ENCODE measurements around the gene IGFBP3.
"Not testable (repeated sequence)": the region's sequence is repeated elsewhere in the genome, so short reads cannot be mapped to it uniquely, and the experiment has no call there.

The IGFBP3 gene

GRCh38 chr7:45920502-45921380, at the start of gene IGFBP3:
IGFBP3 (minus strand) TSS chr7:45921272; CDS start chr7:45921140, 132 bp downstream.
- no peak for DNase-seq (ENCODE audit: low read depth)

- no peak for DNase-seq (ENCODE audit: low read depth)
Observed at GRCh38 chr7:45970454-45970853, 49.4 kb upstream of the IGFBP3 start.

- no peak for DNase-seq (ENCODE audit: low read depth)
Observed at GRCh38 chr7:45969940-45970339, 48.9 kb upstream of the IGFBP3 start.

GRCh38 chr7:45968856-45969541, 47.9 kb upstream of the IGFBP3 start:
- no peak for DNase-seq (ENCODE audit: low read depth)

GRCh38 chr7:45968312-45968711, 47.2 kb upstream of the IGFBP3 start:
- DNase-seq (ENCODE audit: low read depth) = no peak

- DNase-seq (ENCODE audit: low read depth) = no peak
Observed at GRCh38 chr7:45967591-45968157, 46.6 kb upstream of the IGFBP3 start.

GRCh38 chr7:45962861-45963260, 41.8 kb upstream of the IGFBP3 start:
- DNase-seq (ENCODE audit: low read depth) = no peak

GRCh38 chr7:45957721-45958120, 36.6 kb upstream of the IGFBP3 start:
- DNase-seq (ENCODE audit: low read depth) = no peak

GRCh38 chr7:45955286-45955685, 34.2 kb upstream of the IGFBP3 start:
- DNase-seq (ENCODE audit: low read depth) = no peak

- not testable (repeated sequence) for DNase-seq (ENCODE audit: low read depth)
Observed at GRCh38 chr7:45953055-45953454, 32.0 kb upstream of the IGFBP3 start.

- no peak for DNase-seq (ENCODE audit: low read depth)
Observed at GRCh38 chr7:45944058-45944457, 23.0 kb upstream of the IGFBP3 start.

- DNase-seq (ENCODE audit: low read depth) = no peak
Observed at GRCh38 chr7:45940939-45941338, 19.9 kb upstream of the IGFBP3 start.

GRCh38 chr7:45940237-45940781, 19.2 kb upstream of the IGFBP3 start:
- not testable (repeated sequence) for DNase-seq (ENCODE audit: low read depth)

- DNase-seq (ENCODE audit: low read depth) = no peak
Observed at GRCh38 chr7:45939574-45939973, 18.5 kb upstream of the IGFBP3 start.

- DNase-seq (ENCODE audit: low read depth) = no peak
Observed at GRCh38 chr7:45938626-45939302, 17.7 kb upstream of the IGFBP3 start.

- no peak for DNase-seq (ENCODE audit: low read depth)
Observed at GRCh38 chr7:45937862-45938261, 16.8 kb upstream of the IGFBP3 start.

GRCh38 chr7:45937301-45937700, 16.2 kb upstream of the IGFBP3 start:
- DNase-seq (ENCODE audit: low read depth) = no peak

GRCh38 chr7:45930967-45931366, 9.9 kb upstream of the IGFBP3 start:
- DNase-seq (ENCODE audit: low read depth) = no peak

- DNase-seq (ENCODE audit: low read depth) = no peak
Observed at GRCh38 chr7:45927721-45928120, 6.6 kb upstream of the IGFBP3 start.

- no peak for DNase-seq (ENCODE audit: low read depth)
Observed at GRCh38 chr7:45924283-45924682, 3.2 kb upstream of the IGFBP3 start.

- DNase-seq (ENCODE audit: low read depth) = no peak
Observed at GRCh38 chr7:45923818-45924217, 2.7 kb upstream of the IGFBP3 start.

- no peak for DNase-seq (ENCODE audit: low read depth)
Observed at GRCh38 chr7:45923290-45923689, 2.2 kb upstream of the IGFBP3 start.
